Thymus (tissue), 11 donors: ENCODE results near the gene NBAS. TPM values are rescaled to one million over a fixed set of nuclear protein-coding genes. Genes with fewer than 3 reads are reported as not detected.

Source experiments
- DNase-seq, 9 donors: peaks; one replicate each; pipeline ENCODE4 v3.0.0-alpha.2; 2013; ENCODE audit warnings: low spot score in 9 of 9, low read depth in 6 of 9, missing footprints in 1 of 9
- H3K27ac ChIP-seq, 2 donors: one replicate each; pipeline ENCODE4 v1.5.1; 2013; ENCODE audit warnings: control low read depth in 1 of 2, low read depth in 1 of 2, low read length in 1 of 2, mild to moderate bottlenecking in 1 of 2, moderate library complexity in 1 of 2
- H3K27me3 ChIP-seq, 2 donors: one replicate each; pipeline ENCODE4 v1.5.1; 2013; ENCODE audit warnings: low read length in 1 of 2; ENCODE audit not compliant: control insufficient read depth in 2 of 2, insufficient read depth in 1 of 2
- H3K36me3 ChIP-seq, 2 donors: one replicate each; pipeline ENCODE4 v1.5.1; 2013; ENCODE audit warnings: low read length in 1 of 2, mild to moderate bottlenecking in 1 of 2, moderate library complexity in 1 of 2; ENCODE audit not compliant: control insufficient read depth in 2 of 2, insufficient read depth in 2 of 2
- H3K4me1 ChIP-seq, 2 donors: one replicate each; pipeline ENCODE4 v1.5.1; 2013; ENCODE audit warnings: low read length in 2 of 2; ENCODE audit not compliant: control insufficient read depth in 2 of 2, insufficient read depth in 2 of 2
- H3K4me3 ChIP-seq, 2 donors: one replicate each; pipeline ENCODE4 v1.5.1; 2013; ENCODE audit warnings: low read length in 2 of 2, control low read depth in 1 of 2, mild to moderate bottlenecking in 1 of 2
- H3K9me3 ChIP-seq, 2 donors: one replicate each; pipeline ENCODE4 v1.5.1; 2013; ENCODE audit warnings: low read length in 1 of 2, mild to moderate bottlenecking in 1 of 2; ENCODE audit not compliant: control insufficient read depth in 2 of 2, insufficient read depth in 1 of 2
- WGBS: extraction: QIAGEN DNeasy Blood & Tissue Kit; methylation state at CpG from one replicate; pipeline ENCODE4 v1.1.7; 2013; 5-methylcytosine and 5-hydroxymethylcytosine counted together
- polyA plus RNA-seq: library from polyadenylated mRNA; stranded (reverse); fragments of 200-250 nt; gene quantifications from one replicate; pipeline ENCODE4 v1.2.3, GENCODE V29; 2013
- total RNA-seq: library from RNA; stranded (reverse); fragments of 120-200 nt; gene quantifications from one replicate; pipeline ENCODE4 v1.2.4, GENCODE V29; 2013
- donor health status: healthy.

NBAS gene
- total and polyA plus RNA-seq, 2 donors: 31.4 to 36.9 TPM

GRCh38 chr2:15206419-15206818 lies 354.7 kb downstream of the NBAS start:
- Histone ChIP-seq H3K27ac (no peak overlapping the region), H3K4me1 (no peaks in the 10 kb centered on the region), H3K9me3 (no peaks in the 10 kb centered on the region), H3K36me3 (no peaks in the 10 kb centered on the region), H3K27me3 (no peaks in the 10 kb centered on the region), H3K4me3 (no peak overlapping the region)
- WGBS: 100% methylated on average over 1 of the region's 1 CpG
- DNase-seq: no peak

GRCh38 chr2:15205562-15205961 lies 355.6 kb downstream of the NBAS start:
- Histone ChIP-seq H3K27ac (no peak overlapping the region), H3K9me3 (no peaks in the 10 kb centered on the region), H3K4me1 (no peaks in the 10 kb centered on the region), H3K4me3 (no peak overlapping the region), H3K27me3 (no peaks in the 10 kb centered on the region), H3K36me3 (no peaks in the 10 kb centered on the region)
- DNase-seq: no peak
- 93% methylated on average over 5 of the region's 5 CpGs for WGBS

GRCh38 chr2:15201009-15201408 lies 360.1 kb downstream of the NBAS start:
- Histone ChIP-seq H3K9me3 (no peaks in the 10 kb centered on the region), H3K27ac (no peak overlapping the region), H3K36me3 (no peaks in the 10 kb centered on the region), H3K27me3 (no peaks in the 10 kb centered on the region), H3K4me3 (no peak overlapping the region), H3K4me1 (no peaks in the 10 kb centered on the region)
- DNase-seq: no peak
- 97% methylated on average over 1 of the region's 1 CpG for WGBS

GRCh38 chr2:15200581-15200980 lies 360.6 kb downstream of the NBAS start:
- Histone ChIP-seq H3K36me3 (no peaks in the 10 kb centered on the region), H3K9me3 (no peaks in the 10 kb centered on the region), H3K27ac (no peak overlapping the region), H3K4me3 (no peak overlapping the region), H3K27me3 (no peaks in the 10 kb centered on the region), H3K4me1 (no peaks in the 10 kb centered on the region)
- no peak for DNase-seq

- no peaks in the 10 kb centered on the region for H3K36me3 ChIP-seq
- no peak overlapping the region for H3K4me3 ChIP-seq
- DNase-seq: no peak
- no peaks in the 10 kb centered on the region for H3K4me1 ChIP-seq
- no peaks in the 10 kb centered on the region for H3K9me3 ChIP-seq
- H3K27ac ChIP-seq: no peak overlapping the region
- 96% methylated on average over 3 of the region's 3 CpGs for WGBS
- no peaks in the 10 kb centered on the region for H3K27me3 ChIP-seq
Measured at GRCh38 chr2:15198051-15198450, 363.1 kb downstream of the NBAS start.

- DNase-seq: no peak
- Histone ChIP-seq H3K4me1 (no peaks in the 10 kb centered on the region), H3K36me3 (no peaks in the 10 kb centered on the region), H3K4me3 (no peak overlapping the region), H3K9me3 (no peaks in the 10 kb centered on the region), H3K27ac (no peak overlapping the region), H3K27me3 (no peaks in the 10 kb centered on the region)
- WGBS: 98% methylated on average over 4 of the region's 4 CpGs
Measured at GRCh38 chr2:15195813-15196212, 365.3 kb downstream of the NBAS start.

- H3K36me3 ChIP-seq: peaks cover 3 to 4% of the 10 kb centered on the region in 2 donors
- H3K27me3 ChIP-seq: no peaks in the 10 kb centered on the region
- H3K4me1 ChIP-seq: no peaks in the 10 kb centered on the region
- no peak for DNase-seq
- H3K4me3 ChIP-seq: no peak overlapping the region
- no peaks in the 10 kb centered on the region for H3K9me3 ChIP-seq
- 98% methylated on average over 4 of the region's 4 CpGs for WGBS
- H3K27ac ChIP-seq: no peak overlapping the region
Measured at GRCh38 chr2:15191789-15192188, 369.3 kb downstream of the NBAS start.

GRCh38 chr2:15189216-15189615 lies 371.9 kb downstream of the NBAS start:
- Histone ChIP-seq H3K4me3 (no peak overlapping the region), H3K9me3 (no peaks in the 10 kb centered on the region), H3K27me3 (no peaks in the 10 kb centered on the region), H3K36me3 (peaks cover 6 to 10% of the 10 kb centered on the region in 2 donors), H3K4me1 (no peaks in the 10 kb centered on the region), H3K27ac (no peak overlapping the region)
- no peak for DNase-seq
- WGBS: 92% methylated on average over 2 of the region's 2 CpGs

GRCh38 chr2:15187702-15188101 lies 373.4 kb downstream of the NBAS start:
- Histone ChIP-seq H3K36me3 (peaks cover 6 to 10% of the 10 kb centered on the region in 2 donors), H3K27me3 (no peaks in the 10 kb centered on the region), H3K27ac (no peak overlapping the region), H3K9me3 (no peaks in the 10 kb centered on the region), H3K4me1 (no peaks in the 10 kb centered on the region), H3K4me3 (no peak overlapping the region)
- WGBS: 95% methylated on average over 2 of the region's 2 CpGs
- DNase-seq: no peak

GRCh38 chr2:15186118-15186517 lies 375.0 kb downstream of the NBAS start:
- no peaks in the 10 kb centered on the region for H3K27me3 ChIP-seq
- peaks cover 6 to 10% of the 10 kb centered on the region in 2 donors for H3K36me3 ChIP-seq
- no peak overlapping the region for H3K4me3 ChIP-seq
- no peaks in the 10 kb centered on the region for H3K9me3 ChIP-seq
- no peak for DNase-seq
- H3K4me1 ChIP-seq: no peaks in the 10 kb centered on the region
- H3K27ac ChIP-seq: no peak overlapping the region
- 98% methylated on average over 2 of the region's 2 CpGs for WGBS
